Stimulated activated CD8-positive, alpha-beta memory T cell treated with anti-CD3 and anti-CD28 coated beads, Interleukin-12 subunit alpha, Interleukin-12 subunit beta, amount 100 ng/mL, for 1 hour (primary cell): ENCODE results near the gene ERRFI1.

Experiments
- DNase-seq: peaks from one replicate; pipeline ENCODE4 v3.0.0-alpha.2; 2020; ENCODE audit warnings: low read depth

The ERRFI1 gene

DNA sequence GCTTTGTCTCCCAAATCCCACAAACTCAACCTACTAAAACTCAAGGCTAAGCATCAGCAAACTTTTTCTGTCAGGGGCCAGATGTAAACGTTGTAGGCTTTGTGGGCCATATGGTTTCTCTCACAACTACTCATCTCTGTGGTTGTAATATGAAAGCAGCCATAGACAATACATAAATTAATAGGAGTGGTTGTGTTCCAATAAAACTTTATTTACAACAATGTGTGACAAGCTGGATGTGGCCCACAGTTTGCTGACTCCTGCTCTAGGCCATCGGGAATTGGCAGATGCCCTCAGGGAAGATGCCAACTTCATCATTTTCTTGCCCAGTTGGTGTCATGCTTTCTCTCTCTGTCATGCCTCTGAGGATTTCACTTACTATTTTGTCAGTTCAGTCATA, 17.5 kb upstream of the ERRFI1 start:
- no peak for DNase-seq

GRCh38 chr1:8042134-8042533, 16.0 kb upstream of the ERRFI1 start:
- DNase-seq: no peak

DNA sequence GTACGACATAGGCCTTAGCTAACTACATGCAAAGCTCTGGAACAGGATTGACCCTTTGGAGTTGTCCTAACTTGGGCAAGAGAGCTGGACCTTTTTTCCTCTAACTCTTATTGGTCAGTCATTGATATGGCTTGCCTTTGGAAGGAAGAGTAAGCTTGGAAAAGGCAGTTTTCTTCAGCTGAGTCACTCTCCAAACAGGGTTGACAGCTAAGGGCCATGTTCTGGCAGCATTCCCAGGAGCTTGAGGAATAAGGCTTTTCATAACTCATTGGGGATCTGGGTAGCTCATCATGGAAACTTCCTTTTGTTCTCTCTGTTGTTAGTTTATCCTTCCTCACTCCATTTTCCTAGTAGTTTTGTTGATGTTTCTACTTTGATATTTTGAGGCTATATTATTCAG, 14.5 kb upstream of the ERRFI1 start:
- no peak for DNase-seq

GRCh38 chr1:8039071-8039470, 13.0 kb upstream of the ERRFI1 start:
- DNase-seq: no peak

- DNase-seq: no peak
Observed at GRCh38 chr1:8035289-8035688, 9.2 kb upstream of the ERRFI1 start.

DNA sequence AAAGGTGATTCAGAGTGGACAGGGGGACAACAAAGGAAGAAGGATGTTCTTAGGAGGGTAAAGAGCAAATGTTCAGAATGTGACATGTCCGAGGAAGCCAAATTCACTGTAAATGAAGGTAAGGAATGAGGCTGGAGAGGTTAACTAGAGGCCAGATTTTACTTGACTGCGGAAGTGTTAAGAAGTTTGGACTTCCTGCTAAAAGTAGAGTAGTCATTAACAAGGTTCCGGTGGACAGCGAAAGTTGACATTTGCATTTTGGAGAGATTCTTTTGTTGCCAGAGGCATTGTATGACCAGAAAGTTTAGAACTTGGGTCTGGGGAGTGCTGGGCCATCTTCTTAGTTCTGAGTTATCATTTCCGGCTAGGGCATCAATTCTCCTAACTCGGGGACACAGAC, 7.2 kb upstream of the ERRFI1 start:
- DNase-seq: no peak

DNA sequence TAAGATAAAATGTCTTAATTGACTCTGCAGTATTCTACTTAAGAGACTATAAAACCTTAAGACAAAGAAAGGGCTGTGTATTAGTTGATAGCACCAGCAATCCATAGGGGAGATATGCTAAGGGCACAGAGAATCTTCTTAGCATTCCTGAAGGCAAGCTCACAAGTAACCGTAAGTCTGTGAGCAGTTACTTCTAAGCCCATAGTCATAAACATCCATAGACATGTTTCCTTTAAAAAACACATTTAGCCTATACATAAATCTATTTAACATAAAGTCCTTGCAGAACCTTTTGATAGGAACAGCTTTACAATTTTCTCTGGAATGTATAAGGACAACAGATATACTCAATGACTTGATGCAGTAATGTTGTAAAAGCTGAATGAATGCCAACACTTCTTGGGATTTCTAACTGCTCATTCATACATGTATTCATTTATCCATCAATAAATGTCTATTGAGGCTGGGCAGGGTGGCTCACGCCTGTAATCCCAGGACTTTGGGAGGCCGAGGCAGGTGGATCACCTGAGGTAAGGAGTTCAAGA, 6.3 kb upstream of the ERRFI1 start:
- DNase-seq: no peak

DNA sequence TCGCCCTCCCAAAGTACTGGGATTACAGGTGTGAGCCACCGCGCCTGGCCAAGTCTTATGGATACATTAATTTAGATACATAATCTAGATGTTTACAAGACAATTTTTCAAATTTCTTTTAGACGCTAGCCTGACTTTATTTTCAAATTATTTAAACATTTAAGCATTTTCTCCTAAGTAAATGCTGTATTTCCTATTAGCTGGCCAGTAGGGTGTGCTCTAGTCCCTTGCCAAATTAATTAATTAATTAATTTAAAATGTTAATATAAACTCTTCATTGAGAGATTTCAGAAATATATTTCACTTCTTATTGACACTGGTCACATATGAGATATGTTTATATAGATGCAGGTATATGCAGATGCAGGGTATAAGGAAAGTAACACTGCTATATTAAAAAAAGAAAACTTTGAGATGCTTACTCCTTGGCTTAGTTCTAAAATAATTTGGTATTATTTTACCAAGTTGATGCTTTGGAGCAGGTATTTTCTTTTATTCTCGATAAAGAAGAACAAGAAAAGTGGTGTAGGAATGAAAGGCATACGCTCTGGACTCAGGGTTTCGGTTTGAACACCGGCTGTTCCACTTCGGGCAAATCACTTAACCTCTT, 5.2 kb upstream of the ERRFI1 start:
- DNase-seq: no peak

GRCh38 chr1:8028571-8028910, 2.4 kb upstream of the ERRFI1 start:
- no peak for DNase-seq

- no peak for DNase-seq
Observed at GRCh38 chr1:8027748-8028570, 1.9 kb upstream of the ERRFI1 start.

DNA sequence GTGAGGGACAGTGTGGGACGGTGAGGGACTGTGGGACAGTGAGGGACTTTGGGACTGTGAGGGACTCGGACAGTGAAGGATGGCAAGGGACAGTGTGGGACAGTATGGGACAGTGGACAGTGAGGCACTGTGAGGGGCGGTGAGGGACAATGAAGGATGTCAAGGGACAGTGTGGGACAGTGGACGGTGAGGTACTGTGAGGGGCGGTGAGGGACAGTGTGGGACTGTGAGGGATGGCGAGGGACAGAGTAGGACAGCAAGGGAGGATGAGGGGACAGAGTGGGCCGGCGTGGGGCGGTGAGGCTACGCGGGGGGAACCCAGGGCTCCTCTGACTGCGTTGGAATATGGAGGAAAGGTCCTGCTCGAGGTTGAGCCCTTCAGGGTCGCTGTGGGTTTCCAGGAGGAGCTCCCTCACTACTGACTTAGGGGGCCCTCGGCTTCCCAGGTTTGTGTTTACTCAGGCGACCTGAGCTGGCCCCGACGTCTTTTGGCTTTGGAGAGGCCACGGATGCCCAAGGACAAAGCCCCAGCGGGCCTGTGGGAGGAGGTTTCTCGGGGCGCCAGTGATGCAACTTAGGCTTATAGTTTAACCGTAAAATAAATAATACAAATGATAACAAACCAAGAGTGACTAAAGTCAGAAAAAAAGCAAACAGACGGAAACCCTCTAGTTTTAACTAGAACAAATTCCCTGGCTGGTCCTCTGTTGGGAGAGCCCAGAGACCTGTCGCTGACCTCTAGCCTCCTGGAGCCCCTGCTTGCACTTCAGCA, 1.1 kb upstream of the ERRFI1 start:
- no peak for DNase-seq

- no peak for DNase-seq
Observed at GRCh38 chr1:8025671-8026144, 401 bp downstream of the ERRFI1 start.

DNA sequence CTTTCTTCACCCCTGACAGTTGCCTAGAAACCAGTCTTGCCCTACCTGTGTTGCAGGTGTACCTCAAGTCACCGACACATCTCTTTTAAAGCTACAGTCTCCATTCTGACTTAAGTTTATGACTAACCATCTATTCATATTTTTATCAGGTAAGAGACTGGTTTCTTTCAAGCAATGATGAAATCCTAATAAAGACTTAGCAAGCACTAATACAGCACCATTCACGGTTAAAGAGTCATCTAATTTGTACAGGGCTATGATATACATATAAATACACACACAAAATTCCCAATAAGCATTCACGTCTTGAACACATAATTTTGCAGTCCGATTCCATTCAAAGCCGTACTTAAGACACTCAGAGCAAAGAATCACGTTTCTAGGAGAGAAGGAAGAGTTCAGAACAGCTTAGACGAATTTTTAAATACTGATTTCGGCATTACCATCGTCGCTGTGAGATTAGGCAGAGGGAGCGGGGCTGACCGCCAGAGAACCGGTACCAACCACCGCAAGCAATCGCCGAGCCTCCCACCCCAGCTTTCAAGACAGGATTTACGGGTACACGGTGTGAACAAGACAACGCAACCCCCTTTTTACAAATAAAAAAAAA, 943 bp downstream of the ERRFI1 start:
- no peak for DNase-seq

DNA sequence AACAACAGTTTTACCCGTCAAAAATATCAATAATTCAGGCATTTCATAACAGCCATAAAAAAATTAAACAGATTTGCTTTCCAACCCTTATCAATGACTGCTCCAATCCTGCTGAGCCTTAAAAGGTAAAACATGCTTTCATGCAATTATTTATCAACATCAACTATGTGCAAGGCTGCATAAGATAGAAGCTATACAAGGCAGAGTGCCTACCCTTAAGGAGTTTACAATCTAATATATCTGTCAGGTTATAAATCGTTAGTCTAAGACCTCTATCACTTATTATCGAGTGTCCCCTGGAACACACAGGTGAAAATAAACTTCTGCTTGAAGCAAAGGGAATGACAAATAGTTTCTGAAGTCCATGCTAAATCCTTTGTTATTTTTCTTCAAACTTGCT, 1.8 kb downstream of the ERRFI1 start:
- no peak for DNase-seq

DNA sequence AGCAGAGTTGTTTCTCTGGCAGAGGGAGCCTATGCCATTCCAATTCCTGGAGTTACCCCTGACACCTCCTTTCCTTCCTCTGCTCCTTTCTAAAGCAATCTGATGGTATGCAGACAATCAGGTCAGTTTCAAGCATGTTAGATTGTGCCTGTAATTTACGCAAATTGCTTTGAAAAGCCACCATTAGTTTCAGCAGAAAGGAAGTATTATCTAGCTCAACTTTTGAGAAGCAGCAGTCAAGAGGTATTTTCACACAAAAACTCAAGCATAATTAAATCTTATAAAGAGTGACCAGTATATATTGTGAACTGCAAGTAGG, 2.2 kb downstream of the ERRFI1 start:
- DNase-seq: no peak

GRCh38 chr1:8023287-8023994, 2.7 kb downstream of the ERRFI1 start:
- no peak for DNase-seq

DNA sequence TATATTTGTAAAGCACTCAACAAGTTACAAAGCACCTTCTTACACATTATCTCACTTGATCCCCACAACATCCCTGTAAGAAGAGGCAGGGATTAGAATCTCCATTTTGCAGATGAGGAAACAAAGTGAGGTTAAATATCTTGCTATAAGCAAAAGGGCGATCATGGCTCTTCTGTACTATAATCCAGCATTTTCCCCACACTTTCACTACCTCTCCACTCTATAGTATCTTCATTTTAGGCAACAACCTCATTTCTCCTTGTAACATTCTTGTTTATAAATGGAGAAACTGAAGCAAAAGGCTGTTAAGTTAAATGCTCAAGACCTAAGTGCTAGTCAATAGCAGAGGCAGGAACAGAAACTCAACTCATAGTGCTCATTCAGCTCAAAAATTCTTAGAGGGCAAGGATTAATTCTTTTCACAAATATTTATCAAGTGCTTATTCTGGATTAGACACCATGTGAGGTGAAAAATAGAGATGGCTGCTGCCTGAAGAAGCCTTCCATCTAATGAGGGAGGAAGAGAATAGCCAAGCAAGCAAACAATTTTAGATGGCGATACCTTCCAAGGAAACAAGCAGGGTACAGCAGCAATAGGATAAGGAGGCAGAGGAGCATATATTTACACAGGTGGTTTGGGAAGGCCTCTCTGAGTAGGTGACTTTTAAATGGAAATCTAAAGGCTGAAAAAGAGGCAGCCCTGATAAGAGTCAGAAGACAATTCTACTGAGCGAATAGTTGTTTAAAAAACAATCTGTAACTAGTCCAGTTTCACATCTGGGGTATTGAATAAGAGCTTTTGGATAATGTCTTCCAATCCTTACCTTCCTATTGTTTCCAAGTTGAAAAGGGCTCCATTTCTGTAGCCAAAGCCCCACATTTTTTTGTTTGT, 3.5 kb downstream of the ERRFI1 start:
- no peak for DNase-seq

GRCh38 chr1:8021676-8022266, 4.3 kb downstream of the ERRFI1 start:
- no peak for DNase-seq

DNA sequence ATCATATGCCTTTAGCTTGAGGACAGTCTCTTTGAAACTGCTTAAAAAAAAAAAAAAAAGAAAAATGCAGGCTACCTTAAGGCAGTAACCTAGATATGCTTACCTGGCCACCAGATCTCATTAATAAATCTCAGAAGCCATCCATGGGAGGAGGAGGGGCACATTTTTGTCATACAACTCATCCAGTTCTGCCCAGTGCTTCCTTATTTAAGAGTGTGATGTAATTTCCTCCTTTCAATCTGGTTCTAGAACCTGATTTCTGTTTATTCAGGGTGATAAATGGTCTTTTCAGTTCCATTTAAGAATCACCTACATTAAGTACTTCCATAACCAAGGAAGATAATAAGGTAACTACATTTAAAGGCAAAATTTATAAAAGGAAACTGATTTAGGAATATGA, 6.1 kb downstream of the ERRFI1 start:
- DNase-seq: no peak

DNA sequence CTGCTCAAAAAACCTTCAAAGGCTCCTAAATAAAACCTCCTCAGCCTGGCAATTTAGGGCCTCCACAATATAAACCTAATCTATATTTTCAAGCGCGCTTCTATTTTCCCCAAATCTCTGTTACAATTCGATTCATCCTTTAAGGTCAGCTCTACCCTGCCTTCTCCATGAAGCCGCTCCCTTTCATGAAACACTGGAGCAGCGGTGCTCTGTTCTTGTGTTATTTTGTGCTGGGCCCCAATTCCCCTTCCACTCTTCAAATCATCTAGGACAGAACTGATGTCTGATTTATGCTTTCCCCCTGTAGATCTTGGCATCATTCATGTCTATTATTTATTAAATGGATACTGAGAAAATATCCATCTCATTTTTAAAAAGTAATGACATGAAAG, 6.9 kb downstream of the ERRFI1 start:
- no peak for DNase-seq
